Neural progenitor cell (in vitro differentiated cells): ENCODE results near the gene ZNF691. TPM values are rescaled to one million over a fixed set of nuclear protein-coding genes. Genes with fewer than 3 reads are reported as not detected.

Experiments
- DNase-seq: peaks from one replicate; pipeline ENCODE4 v3.0.0-alpha.2; 2016; ENCODE audit warnings: low spot score
- H2AFZ ChIP-seq: fragments of 200-600 bp; sonication (generic); replicated peaks from 2 replicates; pipeline ENCODE4 v1.6.1; 2016; ENCODE audit warnings: antibody characterized with exemption
- H3F3A ChIP-seq: fragments of 200-600 bp; sonication (generic); 2 replicates; pipeline ENCODE4 v1.6.1; 2016; ENCODE audit warnings: antibody characterized with exemption, low read depth
- H3K27ac ChIP-seq: fragments of 200-600 bp; sonication (generic); 2 replicates; pipeline ENCODE4 v1.5.1; 2016; ENCODE audit warnings: mild to moderate bottlenecking
- H3K27me3 ChIP-seq: fragments of 200-600 bp; sonication (generic); 2 replicates; pipeline ENCODE4 v1.6.1; 2016; ENCODE audit warnings: mild to moderate bottlenecking, moderate library complexity
- H3K36me3 ChIP-seq: fragments of 200-600 bp; sonication (generic); 2 replicates; pipeline ENCODE4 v1.5.1; 2016
- H3K4me1 ChIP-seq: fragments of 200-600 bp; sonication (generic); 2 replicates; pipeline ENCODE4 v1.6.1; 2016; ENCODE audit warnings: mixed run types
- H3K4me2 ChIP-seq: fragments of 200-600 bp; sonication (generic); 2 replicates; pipeline ENCODE4 v1.6.1; 2016
- H3K4me3 ChIP-seq: fragments of 200-600 bp; sonication (generic); 2 replicates; pipeline ENCODE4 v1.5.1; 2016
- H3K79me2 ChIP-seq: fragments of 200-600 bp; sonication (generic); 2 replicates; pipeline ENCODE4 v1.6.1; 2016; ENCODE audit warnings: low read depth
- H3K9ac ChIP-seq: fragments of 200-600 bp; sonication (generic); 2 replicates; pipeline ENCODE4 v1.6.1; 2016
- H3K9me3 ChIP-seq: fragments of 200-600 bp; sonication (generic); 2 replicates; pipeline ENCODE4 v1.5.1; 2016; ENCODE audit warnings: low read depth
- H4K20me1 ChIP-seq: fragments of 200-600 bp; sonication (generic); 2 replicates; pipeline ENCODE4 v1.6.1; 2016; ENCODE audit warnings: low read depth
- H3K27ac Mint-ChIP-seq: 3 replicates; pipeline ENCODE4 v1.8.0; 2021; ENCODE audit warnings: mixed read lengths
- H3K27me3 Mint-ChIP-seq: 2 replicates; pipeline ENCODE4 v1.8.0; 2022; ENCODE audit warnings: low read depth, mild to moderate bottlenecking, inconsistent platforms, moderate library complexity, mixed read lengths; ENCODE audit not compliant: insufficient read depth
- H3K36me3 Mint-ChIP-seq: 3 replicates; pipeline ENCODE4 v1.8.0; 2021; ENCODE audit warnings: mixed read lengths
- H3K4me1 Mint-ChIP-seq: 3 replicates; pipeline ENCODE4 v1.8.0; 2021; ENCODE audit warnings: mixed read lengths
- H3K4me3 Mint-ChIP-seq: 3 replicates; pipeline ENCODE4 v1.8.0; 2021; ENCODE audit warnings: mild to moderate bottlenecking, moderate library complexity, mixed read lengths
- H3K9me3 Mint-ChIP-seq: 3 replicates; pipeline ENCODE4 v1.8.0; 2020; ENCODE audit warnings: mixed read lengths
- EZH2 ChIP-seq: fragments of 200-600 bp; sonication (generic); IDR thresholded peaks from 2 replicates; pipeline ENCODE4 v1.6.1; 2017; ENCODE audit warnings: antibody characterized with exemption, mild to moderate bottlenecking, moderate library complexity
- EZH2phosphoT487 ChIP-seq: fragments of 200-600 bp; sonication (generic); IDR thresholded peaks from 2 replicates; pipeline ENCODE4 v1.6.1; 2017; ENCODE audit warnings: antibody characterized with exemption
- total RNA-seq: library from RNA; depleted of rRNA; stranded (reverse); fragments of >200 nt; gene quantifications from 2 replicates; pipeline ENCODE4 v1.2.3, GENCODE V29; 2015; ENCODE audit warnings: low replicate concordance
- TF ChIP-seq, protein P1 (sequence below): fragments of 200-600 bp; sonication (generic); IDR thresholded peaks from 2 replicates; pipeline ENCODE4 v1.5.1; 2017; ENCODE audit warnings: antibody characterized with exemption, mild to moderate bottlenecking

Gene ZNF691
- total RNA-seq, 1 donor from 2014 or later, result 17.6 TPM

DNA sequence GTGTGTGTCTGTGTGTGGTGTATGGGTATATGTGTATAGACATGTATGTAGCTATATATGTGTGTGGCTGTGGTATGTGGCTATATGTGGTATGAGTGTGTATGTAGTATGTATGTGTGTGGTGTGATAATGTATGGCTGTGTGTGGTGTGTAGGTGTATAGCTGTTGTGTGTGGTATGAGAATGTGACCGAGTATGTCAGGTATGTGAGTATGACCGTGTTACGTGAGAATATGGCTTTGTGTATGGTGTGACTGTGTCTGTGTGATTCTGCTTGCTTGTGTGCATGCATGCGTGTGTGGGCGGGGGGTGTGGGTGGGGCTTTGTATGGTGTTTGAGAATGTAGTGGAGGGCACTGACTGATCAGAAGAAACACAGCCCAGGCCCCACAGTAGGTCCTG is 3.5 kb downstream of the ZNF691 start:
- TF ChIP-seq EZH2 (no peak), EZH2phosphoT487 (no peak)
- TF ChIP-seq, protein P1, sequence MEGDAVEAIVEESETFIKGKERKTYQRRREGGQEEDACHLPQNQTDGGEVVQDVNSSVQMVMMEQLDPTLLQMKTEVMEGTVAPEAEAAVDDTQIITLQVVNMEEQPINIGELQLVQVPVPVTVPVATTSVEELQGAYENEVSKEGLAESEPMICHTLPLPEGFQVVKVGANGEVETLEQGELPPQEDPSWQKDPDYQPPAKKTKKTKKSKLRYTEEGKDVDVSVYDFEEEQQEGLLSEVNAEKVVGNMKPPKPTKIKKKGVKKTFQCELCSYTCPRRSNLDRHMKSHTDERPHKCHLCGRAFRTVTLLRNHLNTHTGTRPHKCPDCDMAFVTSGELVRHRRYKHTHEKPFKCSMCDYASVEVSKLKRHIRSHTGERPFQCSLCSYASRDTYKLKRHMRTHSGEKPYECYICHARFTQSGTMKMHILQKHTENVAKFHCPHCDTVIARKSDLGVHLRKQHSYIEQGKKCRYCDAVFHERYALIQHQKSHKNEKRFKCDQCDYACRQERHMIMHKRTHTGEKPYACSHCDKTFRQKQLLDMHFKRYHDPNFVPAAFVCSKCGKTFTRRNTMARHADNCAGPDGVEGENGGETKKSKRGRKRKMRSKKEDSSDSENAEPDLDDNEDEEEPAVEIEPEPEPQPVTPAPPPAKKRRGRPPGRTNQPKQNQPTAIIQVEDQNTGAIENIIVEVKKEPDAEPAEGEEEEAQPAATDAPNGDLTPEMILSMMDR, result no peak
- Histone ChIP-seq H3K9ac (no peak overlapping the region), H3K4me1 (peaks cover 12% of the 10 kb centered on the region), H3F3A (peaks cover 9% of the 10 kb centered on the region), H3K79me2 (peaks cover 32% of the 10 kb centered on the region), H4K20me1 (peaks cover 14% of the 10 kb centered on the region), H2AFZ (no peak overlapping the region), H3K36me3 (peaks cover 4% of the 10 kb centered on the region), H3K4me3 (no peak overlapping the region), H3K4me2 (no peak overlapping the region), H3K9me3 (no peaks in the 10 kb centered on the region), H3K27ac (no peak overlapping the region), H3K27me3 (no peaks in the 10 kb centered on the region)
- peaks cover 51% of the 10 kb centered on the region for H3K36me3 Mint-ChIP-seq
- H3K4me1 Mint-ChIP-seq, result peaks cover 16% of the 10 kb centered on the region
- DNase-seq, result no peak
- no peak overlapping the region for H3K27ac Mint-ChIP-seq
- H3K4me3 Mint-ChIP-seq, result no peak overlapping the region
- peaks cover 24% of the 10 kb centered on the region for H3K9me3 Mint-ChIP-seq
- peaks cover 5% of the 10 kb centered on the region for H3K27me3 Mint-ChIP-seq

- Histone ChIP-seq H3K4me1 (peaks cover 12% of the 10 kb centered on the region), H3K9ac (no peak overlapping the region), H3K79me2 (peaks cover 32% of the 10 kb centered on the region), H3F3A (no peaks in the 10 kb centered on the region), H3K27ac (no peak overlapping the region), H2AFZ (no peak overlapping the region), H3K9me3 (no peaks in the 10 kb centered on the region), H4K20me1 (peaks cover 14% of the 10 kb centered on the region), H3K36me3 (peaks cover 4% of the 10 kb centered on the region), H3K27me3 (no peaks in the 10 kb centered on the region), H3K4me3 (no peak overlapping the region), H3K4me2 (no peak overlapping the region)
- peaks cover 35% of the 10 kb centered on the region for H3K9me3 Mint-ChIP-seq
- no peak overlapping the region for H3K27ac Mint-ChIP-seq
- TF ChIP-seq EZH2phosphoT487, result no peak
- TF ChIP-seq EZH2, result no peak
- TF ChIP-seq, protein P1, result no peak
- H3K4me1 Mint-ChIP-seq, result peaks cover 16% of the 10 kb centered on the region
- no peak for DNase-seq
- peaks cover 5% of the 10 kb centered on the region for H3K27me3 Mint-ChIP-seq
- H3K4me3 Mint-ChIP-seq, result no peak overlapping the region
- peaks cover 58% of the 10 kb centered on the region for H3K36me3 Mint-ChIP-seq
Observed at GRCh38 chr1:42851420-42851819, 5.0 kb downstream of the ZNF691 start.

- peaks cover 12% of the 10 kb centered on the region for H3K4me1 ChIP-seq
- no peak overlapping the region for H3K4me2 ChIP-seq
- Mint-ChIP-seq H3K9me3 (peaks cover 41% of the 10 kb centered on the region), H3K27ac (no peak overlapping the region), H3K4me1 (peaks cover 15% of the 10 kb centered on the region), H3K27me3 (peaks cover 6% of the 10 kb centered on the region), H3K36me3 (peaks cover 63% of the 10 kb centered on the region), H3K4me3 (no peak overlapping the region)
- no peak overlapping the region for H3K9ac ChIP-seq
- H3K27me3 ChIP-seq, result no peaks in the 10 kb centered on the region
- no peak for DNase-seq
- H3K79me2 ChIP-seq, result peaks cover 27% of the 10 kb centered on the region
- TF ChIP-seq EZH2phosphoT487, result no peak
- no peak for TF ChIP-seq EZH2
- TF ChIP-seq, protein P1, result no peak
- H3K36me3 ChIP-seq, result peaks cover 4% of the 10 kb centered on the region
- H4K20me1 ChIP-seq, result peaks cover 13% of the 10 kb centered on the region
- H3K4me3 ChIP-seq, result no peak overlapping the region
- H3K27ac ChIP-seq, result no peak overlapping the region
- no peaks in the 10 kb centered on the region for H3K9me3 ChIP-seq
- no peaks in the 10 kb centered on the region for H3F3A ChIP-seq
- no peak overlapping the region for H2AFZ ChIP-seq
Observed at GRCh38 chr1:42851960-42852607, 5.7 kb downstream of the ZNF691 start.
